T47D (cell line): ENCODE results near the gene GRID2IP.
"Not testable (repeated sequence)": the region's sequence is repeated elsewhere in the genome, so short reads cannot be mapped to it uniquely, and the experiment has no call there.

ENCODE experiments used
- DNase-seq, 2 experiments: peaks; one replicate each; pipeline versions ENCODE4 v3.0.0 to v3.0.0-alpha.2; 2011 to 2012; ENCODE audit warnings: low read depth in 1 of 2, low spot score in 1 of 2
- JUND ChIP-seq: IDR thresholded peaks from 2 replicates; pipeline ENCODE4 v1.6.1; 2012; ENCODE audit warnings: low read depth
- in situ Hi-C: cut with HindIII; loops from 2 replicates; pipeline ENCODE4 v1.10.0; 2016; ENCODE audit warnings: low sequenced_read_pairs, low pct_unique_long_range_greater_than_20kb

The GRID2IP gene

DNA sequence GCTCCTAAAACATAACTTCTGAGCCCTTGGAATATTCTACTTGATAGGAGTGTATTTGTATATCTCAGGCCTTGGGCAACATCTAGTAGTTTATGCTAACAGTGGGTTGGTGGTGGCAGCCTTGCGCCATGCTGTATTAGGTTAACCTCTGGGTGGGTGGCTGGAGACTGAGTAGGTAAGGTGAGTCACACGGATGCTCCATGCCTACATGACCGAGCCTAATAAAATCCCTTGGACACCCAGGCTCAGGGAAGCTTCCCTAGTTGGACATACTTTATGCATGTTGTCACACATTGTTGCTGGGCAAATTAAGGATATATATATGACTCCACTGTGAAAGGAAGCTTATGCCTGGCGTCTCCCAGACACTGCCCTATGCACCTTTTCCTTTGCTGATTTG lies 97.5 kb downstream of the GRID2IP start:
- no peak for TF ChIP-seq JUND
- in situ Hi-C loops, result no loop called here
- DNase-seq, result no peak

DNA sequence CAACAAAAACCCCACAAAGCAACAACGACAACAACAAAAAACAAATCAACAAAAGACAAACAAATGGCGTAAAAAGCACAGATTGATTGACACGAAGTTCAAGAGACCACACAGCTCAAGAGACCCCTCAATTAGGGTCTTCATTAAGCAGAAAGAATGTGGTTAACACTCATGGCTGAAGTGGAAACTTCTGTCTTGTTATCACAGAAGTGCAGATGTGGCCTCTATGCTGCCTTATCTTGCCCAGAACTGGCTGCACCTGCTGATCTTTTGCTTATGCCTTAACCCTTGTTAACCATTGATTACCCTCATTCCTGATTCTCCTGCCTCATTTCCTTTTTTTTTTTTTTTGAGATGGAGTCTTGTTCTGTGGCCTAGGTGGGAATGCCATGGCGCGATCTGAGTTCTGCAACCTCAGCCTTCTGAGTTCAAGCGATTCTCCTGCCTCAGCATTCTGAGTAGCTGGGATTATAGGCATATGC lies 100.0 kb downstream of the GRID2IP start:
- DNase-seq, result no peak
- TF ChIP-seq JUND, result no peak
- in situ Hi-C loops, result no loop called here

DNA sequence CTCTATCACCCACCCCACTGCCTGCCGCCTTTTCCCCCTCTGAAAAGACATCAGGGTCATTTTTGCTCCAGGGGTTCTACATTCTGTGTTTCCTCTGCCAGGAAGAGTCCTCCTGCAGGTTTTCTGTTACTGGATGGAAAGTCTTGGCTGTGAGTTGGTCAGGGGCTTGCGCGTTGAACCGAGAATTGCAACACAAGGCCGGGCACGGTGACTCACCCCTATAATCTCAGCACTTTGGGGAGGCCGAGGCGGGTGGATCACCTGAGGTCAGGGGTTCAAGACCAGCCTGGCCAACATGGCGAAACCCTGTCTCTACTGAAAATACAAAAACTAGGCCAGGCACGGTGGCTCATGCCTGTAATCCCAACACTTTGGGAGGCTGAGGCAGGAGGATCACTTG lies 100.7 kb downstream of the GRID2IP start:
- in situ Hi-C loops, DNase-seq: not testable (repeated sequence)

DNA sequence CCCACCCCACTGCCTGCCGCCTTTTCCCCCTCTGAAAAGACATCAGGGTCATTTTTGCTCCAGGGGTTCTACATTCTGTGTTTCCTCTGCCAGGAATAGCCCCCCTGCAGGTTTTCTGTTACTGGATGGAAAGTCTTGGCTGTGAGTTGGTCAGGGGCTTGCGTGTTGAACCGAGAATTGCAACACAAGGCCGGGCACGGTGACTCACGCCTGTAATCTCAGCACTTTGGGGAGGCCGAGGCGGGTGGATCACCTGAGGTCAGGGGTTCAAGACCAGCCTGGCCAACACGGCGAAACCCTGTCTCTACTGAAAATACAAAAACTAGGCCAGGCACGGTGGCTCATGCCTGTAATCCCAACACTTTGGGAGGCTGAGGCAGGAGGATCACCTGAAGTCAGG lies 101.4 kb downstream of the GRID2IP start:
- DNase-seq, in situ Hi-C loops: not testable (repeated sequence)

DNA sequence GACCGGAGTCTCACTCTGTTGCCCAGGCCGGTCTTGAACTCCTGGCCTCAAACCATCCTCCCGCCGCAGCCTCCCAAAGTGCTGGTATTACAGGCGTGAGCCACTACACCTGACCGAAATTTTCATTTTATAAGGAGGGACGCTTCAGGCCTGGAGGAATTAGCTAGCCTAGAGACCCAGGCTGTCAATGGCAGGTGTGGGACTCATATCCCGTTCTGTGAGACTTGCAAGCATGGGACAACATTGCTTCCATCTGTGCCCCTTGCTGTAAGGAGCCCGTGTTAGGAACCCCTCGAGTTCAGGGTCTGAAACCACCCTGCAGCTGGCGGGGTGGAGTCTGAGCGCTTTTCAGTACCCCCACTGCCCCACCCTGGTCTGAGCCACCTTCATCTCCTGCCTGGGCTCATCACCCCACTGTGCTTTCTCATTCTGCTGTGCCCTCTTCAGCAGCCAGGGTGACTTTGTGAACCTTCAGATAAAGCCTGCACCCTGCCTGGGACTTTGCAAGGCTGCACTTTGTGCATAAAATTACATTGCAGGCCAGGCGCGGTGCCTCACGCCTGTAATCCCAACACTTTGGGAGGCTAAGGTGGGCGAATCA lies 102.2 kb downstream of the GRID2IP start:
- in situ Hi-C loops, result no loop called here
- no peak for TF ChIP-seq JUND
- no peak for DNase-seq

DNA sequence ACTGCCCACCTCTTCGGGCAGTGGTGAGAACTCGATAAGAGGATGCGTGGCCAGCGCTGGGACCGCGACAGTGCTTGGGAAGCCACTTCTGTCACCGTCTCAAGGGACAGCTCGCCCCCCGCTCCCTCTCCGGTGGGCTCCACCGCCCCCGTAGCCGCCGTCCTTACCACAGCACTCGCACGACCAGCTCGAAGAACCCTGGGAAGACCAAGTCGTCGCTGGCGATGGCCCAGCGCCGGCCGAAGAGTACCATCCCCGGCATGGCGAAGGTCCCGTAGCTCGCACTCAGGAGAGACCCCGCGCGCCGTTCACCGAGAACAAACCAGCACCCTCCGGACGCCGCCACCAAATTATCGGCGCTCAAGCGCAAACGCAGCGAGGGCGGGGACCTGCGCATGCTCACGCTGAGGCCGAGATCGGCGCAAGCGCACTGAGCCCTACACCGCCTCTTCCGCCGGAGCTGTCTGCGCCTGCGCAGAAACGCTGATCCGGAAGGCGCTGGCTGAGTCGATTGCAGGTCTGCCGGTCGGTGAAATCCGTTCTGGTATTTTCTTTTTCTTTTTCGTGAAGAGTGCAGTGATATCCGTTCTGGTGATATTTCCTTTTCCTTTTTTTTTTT lies 103.6 kb downstream of the GRID2IP start, which contains the start of gene DAGLB:
TSS of gene DAGLB (minus strand) at position 374 of the 619 bp plus-strand sequence. CDS start at position 262, 112 bp downstream.
- TF ChIP-seq JUND, result no peak

More for the DNA sequence above, 103.6 kb downstream of the GRID2IP start, which contains the start of gene DAGLB:
- DNase-seq, result peak; percentile 96 to 97
- in situ Hi-C loops, result no loop called here
